GM12878 (cell line): ENCODE measurements around the gene KBTBD2. TPM values are rescaled to one million over a fixed set of nuclear protein-coding genes. Genes with fewer than 3 reads are reported as not detected.
A peak's percentile ranks its signal among the peaks of the same experiment; 100 is the strongest.

Source experiments
- ATAC-seq: fragments of 200-7000 bp; cut with Tn5 transposase; 3 replicates; pipeline ENCODE4 v1.9.1; 2020; ENCODE audit warnings: mild to moderate bottlenecking, moderate library complexity
- BruUV-seq: library from RNA; stranded (reverse); fragments of 400-500 nt; replicated peaks from 2 replicates; lab custom pipeline; 2021; lab: Mats Ljungman, UMichigan
- CTCF ChIA-PET: fragments of 300-600 bp; sonication (Branson Sonifier 250); formaldehyde crosslinking; extraction: SDS; loops from one replicate; lab custom pipeline; 2021; ENCODE audit warnings: inconsistent platforms; lab: Yijun Ruan, JAX
- POLR2A ChIA-PET: fragments of 350-600 bp; formaldehyde crosslinking; extraction: SDS; loops from one replicate; lab custom pipeline; 2021; ENCODE audit warnings: inconsistent platforms; lab: Charles Lee
- RAD21 ChIA-PET: fragments of 300-600 bp; sonication (Branson Sonifier 250); formaldehyde crosslinking; loops from one replicate; lab custom pipeline; 2023; ENCODE audit warnings: antibody characterized with exemption; ENCODE audit not compliant: unreplicated experiment; lab: Charles Lee
- SMC1A ChIA-PET: fragments of 300-600 bp; sonication (Branson Sonifier 250); formaldehyde crosslinking; loops from one replicate; lab custom pipeline; 2023; ENCODE audit not compliant: unreplicated experiment, uncharacterized antibody; lab: Charles Lee
- DNase-seq: peaks from one replicate; pipeline ENCODE4 v3.0.0-alpha.2; 2011; ENCODE audit warnings: low read depth, low spot score
- FAIRE-seq: peaks from 3 replicates; lab custom pipeline; 2011; peaks lifted over from hg19 to GRCh38; lab: Jason Lieb, UNC
- H2AFZ ChIP-seq: 2 replicates; pipeline ENCODE4 v1.6.0; 2011; ENCODE audit warnings: low read depth, low read length, control low read depth; ENCODE audit not compliant: control insufficient read depth
- H3K27ac ChIP-seq: 2 replicates; pipeline ENCODE4 v1.5.1; 2011; ENCODE audit warnings: control low read depth; ENCODE audit not compliant: control insufficient read depth, insufficient read depth
- H3K27me3 ChIP-seq, 2 experiments: replicated peaks in 1 of 2; 2 replicates each; pipeline versions ENCODE4 v1.6.0 to v1.6.1; 2011; ENCODE audit warnings: low read length in 1 of 2; ENCODE audit not compliant: control insufficient read depth in 2 of 2, insufficient read depth in 2 of 2
- H3K36me3 ChIP-seq, 2 experiments: 2 replicates each; pipeline ENCODE4 v1.5.1; 2011; ENCODE audit warnings: low read length in 1 of 2; ENCODE audit not compliant: control insufficient read depth in 2 of 2, insufficient read depth in 2 of 2
- H3K4me1 ChIP-seq: 2 replicates; pipeline ENCODE4 v1.6.1; 2011; ENCODE audit warnings: mild to moderate bottlenecking, low read length, moderate library complexity, mixed read lengths; ENCODE audit not compliant: control insufficient read depth, insufficient read depth
- H3K4me2 ChIP-seq: 2 replicates; pipeline ENCODE4 v1.6.0; 2011; ENCODE audit warnings: control low read depth; ENCODE audit not compliant: control insufficient read depth, insufficient read depth
- H3K4me3 ChIP-seq: fragments of 200-600 bp; sonication (generic); 2 replicates; pipeline ENCODE4 v1.5.1; 2016
- H3K79me2 ChIP-seq: 2 replicates; pipeline ENCODE4 v1.6.0; 2011; ENCODE audit warnings: low read length; ENCODE audit not compliant: control insufficient read depth, insufficient read depth
- H3K9ac ChIP-seq: 2 replicates; pipeline ENCODE4 v1.8.0; 2011; ENCODE audit warnings: low read length, control low read depth, mixed read lengths; ENCODE audit not compliant: control insufficient read depth, insufficient read depth
- H3K9me3 ChIP-seq: replicated peaks from 3 replicates; pipeline ENCODE4 v1.5.1; 2011; ENCODE audit warnings: mild to moderate bottlenecking, low read length; ENCODE audit not compliant: control insufficient read depth, insufficient read depth
- H4K20me1 ChIP-seq: 2 replicates; pipeline ENCODE4 v1.6.0; 2011; ENCODE audit not compliant: control insufficient read depth, insufficient read depth
- CHD2 ChIP-seq: IDR thresholded peaks from 2 replicates; pipeline ENCODE4 v1.6.1; 2011; ENCODE audit warnings: low read depth, low read length, improper control_type of control experiment, borderline replicate concordance
- KDM1A ChIP-seq: fragments of 200-600 bp; sonication (generic); IDR thresholded peaks from 2 replicates; pipeline ENCODE4 v1.6.1; 2016; ENCODE audit warnings: borderline replicate concordance
- PAX8 ChIP-seq: fragments of 450-650 bp; IDR thresholded peaks from 2 replicates; pipeline ENCODE4 v1.6.1; 2017; ENCODE audit warnings: mild to moderate bottlenecking, moderate library complexity
- RB1 ChIP-seq: fragments of 450-650 bp; formaldehyde crosslinking; IDR thresholded peaks from 2 replicates; pipeline ENCODE4 v1.6.1; 2017; ENCODE audit warnings: mild to moderate bottlenecking, borderline replicate concordance
- RUNX3 ChIP-seq: IDR thresholded peaks from 2 replicates; pipeline ENCODE4 v1.6.1; 2012; ENCODE audit warnings: low read length, inconsistent platforms
- SRF ChIP-seq, 2 experiments: IDR thresholded peaks; 2 replicates each; pipeline ENCODE4 v1.6.1; 2011; ENCODE audit warnings: low read depth in 2 of 2, low read length in 2 of 2, mild to moderate bottlenecking in 1 of 2, moderate library complexity in 1 of 2
- ZNF207 ChIP-seq: fragments of 450-650 bp; IDR thresholded peaks from 2 replicates; pipeline ENCODE4 v1.6.1; 2014; ENCODE audit warnings: antibody characterized with exemption, mild to moderate bottlenecking, borderline replicate concordance
- WGBS: methylation state at CpG from one replicate; pipeline ENCODE4 v1.1.6; 2016; ENCODE audit warnings: low lambda C conversion rate; ENCODE audit not compliant: insufficient replicate concordance, insufficient coverage; ENCODE audit errors: missing lambda C conversion rate; 5-methylcytosine and 5-hydroxymethylcytosine counted together
- in situ Hi-C: fragments of 300-500 bp; cut with MboI; formaldehyde crosslinking; loops from 9 replicates; pipeline ENCODE4 v1.14.3; 2018; ENCODE audit warnings: mixed read lengths
- intact Hi-C: fragments of 100-400 bp; cut with micrococcal nuclease; formaldehyde crosslinking; loops from one replicate; pipeline ENCODE4 v1.14.2; 2022; ENCODE audit not compliant: unreplicated experiment
- polyA plus RNA-seq, 11 experiments: library from polyadenylated mRNA; depleted of rRNA in 4 of 11; unstranded in 6 of 11; stranded (reverse) in 5 of 11; fragments of >200 nt; fragmentation: Nextera tagmentation in 4 of 11; fragmentation: Illumina TruSeq in 1 of 11; extraction: Ambion mirVana in 4 of 11; extraction: Trizol in 1 of 11; gene quantifications; 1 replicate in 1 of 11; 2 replicates in 10 of 11; pipeline versions ENCODE4 v1.2.1 to v1.2.3, GENCODE V29; 2011 to 2016; ENCODE audit warnings: inconsistent platforms in 2 of 11, missing spikeins in 2 of 11, low read depth in 1 of 11
- total RNA-seq, 4 experiments: library from RNA; depleted of rRNA in 3 of 4; stranded (reverse); fragments of >200 nt in 3 of 4; fragmentation: Illumina TruSeq in 1 of 4; extraction: Trizol in 1 of 4; gene quantifications; 2 replicates each; pipeline versions ENCODE4 v1.2.1 to v1.2.3, GENCODE V29; 2013 to 2021
- TF ChIP-seq, protein P1 (sequence below): fragments of 450-650 bp; IDR thresholded peaks from 2 replicates; pipeline ENCODE4 v1.6.1; 2016; ENCODE audit warnings: mild to moderate bottlenecking
- TF ChIP-seq, protein P2 (sequence below): fragments of 450-650 bp; formaldehyde crosslinking; IDR thresholded peaks from 2 replicates; pipeline ENCODE4 v1.4.0; 2022; ENCODE audit warnings: mild to moderate bottlenecking, moderate library complexity

Gene KBTBD2
- total and polyA plus RNA-seq, 10 of the 15 experiments (the other 5 are each of a cell fraction or from before 2014, with no cell fraction given), result 8.1 to 22.3 (median 16.2) TPM

DNA sequence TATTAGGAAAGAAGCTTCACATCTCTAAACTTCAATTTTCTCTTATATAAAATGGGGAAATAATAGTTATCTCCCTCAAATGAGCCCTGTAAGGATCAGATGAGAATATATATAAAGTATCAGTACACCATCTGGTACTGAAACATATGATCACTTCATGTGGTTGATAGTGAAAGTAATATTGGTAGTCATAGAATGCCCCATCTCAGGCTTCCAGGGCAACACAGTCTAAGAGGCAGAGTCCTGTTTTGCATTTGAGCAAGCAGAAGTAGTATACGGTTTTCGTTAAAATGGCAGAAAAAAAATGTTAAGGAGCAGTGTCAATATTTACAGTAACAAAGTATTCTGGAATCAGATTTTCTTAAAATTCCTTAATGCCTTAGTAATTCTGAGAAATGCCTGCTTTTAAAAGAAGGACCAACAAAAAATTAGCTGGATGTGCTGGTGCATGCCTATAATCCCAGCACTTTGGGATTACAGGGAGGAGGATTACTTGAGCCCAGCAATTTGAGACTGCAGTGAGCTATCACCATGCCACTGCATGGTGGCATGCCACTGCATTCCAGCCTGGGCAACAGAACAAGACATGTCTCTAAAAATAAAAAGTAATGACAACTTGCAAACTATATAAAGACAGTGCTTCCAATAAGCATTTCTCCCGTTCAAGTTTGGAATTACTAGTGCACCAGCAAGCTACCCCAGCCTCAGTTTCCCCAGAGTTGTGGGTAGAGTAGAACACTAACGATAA, 19.8 kb downstream of the KBTBD2 start:
- Histone ChIP-seq H4K20me1 (no peaks in the 10 kb centered on the region), H3K9ac (no peak overlapping the region), H3K4me2 (no peak overlapping the region; the same call in 1 of the 2 replicates), H3K27ac (no peak overlapping the region), H3K9me3 (no peaks in the 10 kb centered on the region; the same call in 2 of the 3 replicates), H3K4me3 (no peak overlapping the region), H3K4me1 (peaks cover 7% of the 10 kb centered on the region; the same call in 1 of the 2 replicates), H3K36me3 (peaks cover 6 to 43% of the 10 kb centered on the region in 2 experiments), H3K27me3 (no peaks in the 10 kb centered on the region), H2AFZ (no peak overlapping the region), H3K79me2 (peaks cover 2% of the 10 kb centered on the region)
- intact Hi-C loops, result no loop called here
- SMC1A ChIA-PET, result interaction anchor here (0.6 kb wide), 1 partner anchor 73 kb away, joined by 3 read pairs; no protein-coding TSS in a partner anchor
- ATAC-seq, result peak; percentile 89
- POLR2A ChIA-PET, result no interaction called here
- no peak for FAIRE-seq
- RAD21 ChIA-PET, result no interaction called here
- DNase-seq, result no peak
- no TSS peak for BruUV-seq
- CTCF ChIA-PET, result interaction anchor here (0.6 to 1.8 kb wide), 2 partner anchors 25 to 499 kb away, joined by 4 to 7 read pairs; no protein-coding TSS in a partner anchor
- TF ChIP-seq RUNX3, result peak; percentile 39; the same call in 1 of the 2 replicates
- TF ChIP-seq, protein P1, sequence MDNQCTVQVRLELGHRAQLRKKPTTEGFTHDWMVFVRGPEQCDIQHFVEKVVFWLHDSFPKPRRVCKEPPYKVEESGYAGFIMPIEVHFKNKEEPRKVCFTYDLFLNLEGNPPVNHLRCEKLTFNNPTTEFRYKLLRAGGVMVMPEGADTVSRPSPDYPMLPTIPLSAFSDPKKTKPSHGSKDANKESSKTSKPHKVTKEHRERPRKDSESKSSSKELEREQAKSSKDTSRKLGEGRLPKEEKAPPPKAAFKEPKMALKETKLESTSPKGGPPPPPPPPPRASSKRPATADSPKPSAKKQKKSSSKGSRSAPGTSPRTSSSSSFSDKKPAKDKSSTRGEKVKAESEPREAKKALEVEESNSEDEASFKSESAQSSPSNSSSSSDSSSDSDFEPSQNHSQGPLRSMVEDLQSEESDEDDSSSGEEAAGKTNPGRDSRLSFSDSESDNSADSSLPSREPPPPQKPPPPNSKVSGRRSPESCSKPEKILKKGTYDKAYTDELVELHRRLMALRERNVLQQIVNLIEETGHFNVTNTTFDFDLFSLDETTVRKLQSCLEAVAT, result no peak
- in situ Hi-C loops, result no loop called here
- 30% methylated on average over 4 of the region's 4 CpGs for WGBS

DNA sequence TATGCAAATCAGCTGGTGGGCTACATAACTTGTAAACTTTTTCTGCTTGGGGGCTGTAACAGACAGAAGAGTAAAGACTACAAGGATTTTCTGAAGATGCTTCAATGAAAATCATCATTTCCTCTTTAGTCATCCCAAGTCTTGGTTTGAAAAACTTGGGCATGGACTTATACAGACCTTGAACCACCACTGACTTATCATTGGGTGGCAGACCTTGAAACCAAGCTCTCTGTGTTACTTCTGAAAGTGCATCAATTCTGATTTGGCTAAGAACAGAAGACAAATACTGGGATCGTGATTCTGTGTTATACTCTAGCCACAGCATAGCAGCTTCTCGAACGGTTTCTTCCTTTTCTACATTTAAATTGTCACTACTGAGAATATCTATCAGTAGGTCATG, 21.3 kb downstream of the KBTBD2 start:
- no peak overlapping the region for H3K4me2 ChIP-seq
- BruUV-seq, result no TSS peak
- no peak for FAIRE-seq
- no peak for DNase-seq
- H3K4me1 ChIP-seq, result peaks cover 7% of the 10 kb centered on the region; the same call in 1 of the 2 replicates
- in situ Hi-C loops, result no loop called here
- H3K79me2 ChIP-seq, result no peaks in the 10 kb centered on the region
- WGBS, result 50% methylated on average over 3 of the region's 3 CpGs
- no peaks in the 10 kb centered on the region for H3K27me3 ChIP-seq
- no peak for ATAC-seq
- H4K20me1 ChIP-seq, result no peaks in the 10 kb centered on the region
- ChIA-PET CTCF (no interaction called here), RAD21 (no interaction called here), POLR2A (no interaction called here), SMC1A (interaction anchor here (1.1 kb wide), 1 partner anchor 23 kb away, joined by 3 read pairs; no protein-coding TSS in a partner anchor)
- no peak overlapping the region for H3K9ac ChIP-seq
- H3K9me3 ChIP-seq, result peaks cover 1% of the 10 kb centered on the region; the same call in 2 of the 3 replicates
- peaks cover 6 to 43% of the 10 kb centered on the region in 2 experiments for H3K36me3 ChIP-seq
- no peak overlapping the region for H3K4me3 ChIP-seq
- intact Hi-C loops, result no loop called here
- no peak overlapping the region for H3K27ac ChIP-seq
- H2AFZ ChIP-seq, result no peak overlapping the region
- TF ChIP-seq KDM1A (no peak), PAX8 (no peak), SRF (IDR thresholded peaks at IDR 0.05; ENCODE audit: low read depth in 2 of 2, low read length in 2 of 2) (no peak), CHD2 (no peak), ZNF207 (no peak), RB1 (no peak)
- TF ChIP-seq, protein P2, sequence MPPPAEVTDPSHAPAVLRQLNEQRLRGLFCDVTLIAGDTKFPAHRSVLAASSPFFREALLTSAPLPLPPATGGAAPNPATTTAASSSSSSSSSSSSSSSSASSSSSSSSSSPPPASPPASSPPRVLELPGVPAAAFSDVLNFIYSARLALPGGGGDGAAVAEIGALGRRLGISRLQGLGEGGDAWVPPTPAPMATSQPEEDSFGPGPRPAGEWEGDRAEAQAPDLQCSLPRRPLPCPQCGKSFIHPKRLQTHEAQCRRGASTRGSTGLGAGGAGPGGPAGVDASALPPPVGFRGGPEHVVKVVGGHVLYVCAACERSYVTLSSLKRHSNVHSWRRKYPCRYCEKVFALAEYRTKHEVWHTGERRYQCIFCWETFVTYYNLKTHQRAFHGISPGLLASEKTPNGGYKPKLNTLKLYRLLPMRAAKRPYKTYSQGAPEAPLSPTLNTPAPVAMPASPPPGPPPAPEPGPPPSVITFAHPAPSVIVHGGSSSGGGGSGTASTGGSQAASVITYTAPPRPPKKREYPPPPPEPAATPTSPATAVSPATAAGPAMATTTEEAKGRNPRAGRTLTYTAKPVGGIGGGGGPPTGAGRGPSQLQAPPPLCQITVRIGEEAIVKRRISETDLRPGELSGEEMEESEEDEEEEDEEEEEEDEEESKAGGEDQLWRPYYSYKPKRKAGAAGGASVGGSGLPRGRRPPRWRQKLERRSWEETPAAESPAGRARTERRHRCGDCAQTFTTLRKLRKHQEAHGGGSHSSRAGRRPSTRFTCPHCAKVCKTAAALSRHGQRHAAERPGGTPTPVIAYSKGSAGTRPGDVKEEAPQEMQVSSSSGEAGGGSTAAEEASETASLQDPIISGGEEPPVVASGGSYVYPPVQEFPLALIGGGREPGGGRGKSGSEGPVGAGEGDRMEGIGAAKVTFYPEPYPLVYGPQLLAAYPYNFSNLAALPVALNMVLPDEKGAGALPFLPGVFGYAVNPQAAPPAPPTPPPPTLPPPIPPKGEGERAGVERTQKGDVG (CRISPR knock-in tag), result no peak
